ENCODE results near the gene PPP2CA.
"Not testable (repeated sequence)": the region's sequence is repeated elsewhere in the genome, so short reads cannot be mapped to it uniquely, and the experiment has no call there.

PPP2CA gene

DNA sequence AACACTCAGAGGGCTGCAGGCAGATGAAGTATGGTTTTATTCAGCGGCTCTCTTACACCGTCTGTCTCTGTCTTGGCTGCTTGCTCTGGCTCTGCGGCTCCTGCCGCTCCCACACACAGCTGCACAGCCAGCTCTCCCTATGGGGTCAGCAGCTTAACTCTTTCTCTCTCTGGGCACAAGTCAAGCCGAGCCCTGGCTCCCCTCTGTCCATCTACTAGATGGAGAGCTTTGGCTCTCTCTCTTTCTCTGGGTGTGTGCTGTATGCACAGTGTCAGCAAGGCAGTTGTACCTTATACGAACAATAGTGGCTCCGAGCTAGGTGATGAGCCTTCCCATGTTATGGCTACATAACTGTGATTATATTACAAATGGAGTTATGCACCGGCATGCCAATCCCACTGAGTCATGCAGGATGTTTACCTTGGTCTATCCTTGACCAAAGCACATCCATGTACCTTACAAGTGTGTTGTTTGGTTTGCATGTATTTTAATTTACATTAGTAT lies 19.3 kb upstream of the PPP2CA start:
- no peak for DNase-seq

DNA sequence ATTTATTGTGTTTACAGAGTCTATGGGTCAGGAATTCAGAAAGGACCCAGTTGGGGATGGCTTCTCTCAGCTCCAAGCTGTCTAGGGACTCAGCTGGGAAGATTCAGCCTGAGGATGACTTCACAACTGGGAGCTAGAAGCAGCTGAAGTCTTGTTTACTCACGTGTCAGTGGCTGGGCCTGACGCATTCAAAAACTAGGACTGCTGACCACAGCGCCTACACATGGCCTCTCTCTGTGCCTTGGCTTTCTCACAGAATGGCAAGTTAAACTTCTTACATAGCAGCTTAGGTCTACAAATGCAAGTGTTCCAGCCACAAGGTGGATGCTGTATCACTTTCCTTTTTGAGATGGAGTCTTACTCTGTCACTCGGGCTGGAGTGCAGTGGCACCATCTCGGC lies 16.3 kb upstream of the PPP2CA start:
- DNase-seq: no peak

DNA sequence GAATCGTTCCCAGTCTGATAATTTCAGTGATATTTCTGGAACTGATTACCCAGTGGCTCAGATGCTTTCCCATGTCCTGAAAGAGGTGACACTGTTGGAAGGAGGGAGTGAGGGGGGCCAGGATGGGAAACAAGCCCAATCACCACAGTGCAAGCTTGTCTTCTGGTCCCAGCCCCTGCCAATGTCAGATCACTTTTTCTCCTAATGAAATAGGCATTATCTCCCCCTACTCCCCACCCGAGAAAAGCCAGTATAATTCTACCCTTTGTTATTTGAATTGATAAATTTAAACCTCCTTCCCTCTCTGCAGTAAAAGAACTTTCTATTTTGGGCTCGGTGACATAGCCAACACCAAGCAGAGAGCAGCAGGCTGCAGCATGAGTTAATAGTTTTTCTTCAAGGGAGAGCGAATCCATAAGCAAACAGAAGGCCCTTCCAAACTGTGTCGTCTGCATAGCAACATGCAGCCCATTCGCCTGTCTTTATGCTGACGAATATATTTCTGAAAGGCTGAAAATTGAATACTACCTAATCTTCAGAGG lies 14.6 kb upstream of the PPP2CA start:
- no peak for DNase-seq

DNA sequence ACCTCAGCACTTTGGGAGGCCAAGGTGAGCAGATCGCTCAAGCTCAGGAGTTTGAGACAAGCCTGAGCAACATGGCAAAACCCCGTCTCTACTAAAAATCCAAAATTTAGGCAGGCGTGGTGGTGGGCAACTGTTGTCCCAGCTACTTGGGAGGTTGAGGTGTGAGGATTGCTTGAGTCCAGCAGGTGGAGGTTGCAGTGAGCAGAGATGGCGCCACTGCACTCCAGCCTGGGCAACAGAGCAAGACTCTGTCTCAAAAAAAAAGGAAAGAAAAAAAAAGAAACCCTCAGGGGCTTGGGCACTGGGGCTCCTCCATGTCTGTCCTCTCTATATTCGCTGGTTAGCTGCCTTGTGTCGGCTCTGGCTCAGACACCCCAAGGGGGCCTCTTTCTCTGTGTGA lies 10.9 kb upstream of the PPP2CA start:
- no peak for DNase-seq

GRCh38 chr5:134236318-134236717 lies 10.4 kb upstream of the PPP2CA start:
- DNase-seq: no peak

DNA sequence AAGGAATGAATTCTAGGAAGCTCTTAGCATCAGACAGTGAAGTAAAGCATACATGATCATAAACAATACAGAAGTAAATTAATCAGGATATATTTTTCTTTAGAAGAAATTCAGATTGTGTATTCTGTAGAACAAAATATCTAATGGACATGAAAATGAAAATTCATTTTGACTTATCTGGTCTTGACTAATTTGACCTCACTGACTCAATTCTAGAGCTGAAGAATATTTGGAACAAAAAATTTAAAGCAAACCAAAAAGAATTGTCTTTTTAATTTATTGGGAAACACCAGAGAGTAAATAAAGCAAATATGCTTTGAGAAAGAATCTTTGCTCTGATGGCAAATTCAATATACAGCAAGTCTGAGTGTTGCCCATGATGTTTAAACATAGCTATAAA lies 2.8 kb upstream of the PPP2CA start:
- no peak for DNase-seq

- no peak for DNase-seq
Measured at GRCh38 chr5:134227776-134228175, 1.9 kb upstream of the PPP2CA start.

DNA sequence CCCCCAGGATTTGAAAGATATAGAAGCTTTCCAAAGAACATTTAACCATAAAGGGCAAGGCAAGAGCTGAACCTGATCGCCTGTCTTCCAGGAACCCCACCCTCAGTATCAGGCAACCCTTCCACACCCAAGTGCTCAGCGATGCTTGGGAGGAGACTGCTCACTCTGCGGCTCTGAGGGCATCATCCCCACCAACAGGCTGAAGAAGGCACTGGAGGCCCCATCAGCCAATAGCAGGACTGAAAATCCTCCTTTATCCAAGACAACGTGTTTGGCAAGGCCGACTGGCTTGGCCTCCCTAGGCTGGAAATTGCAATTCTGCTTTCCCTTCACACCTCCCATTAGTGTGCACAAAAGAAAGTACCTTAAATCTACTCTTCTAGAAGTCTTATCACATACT lies 1.4 kb upstream of the PPP2CA start:
- DNase-seq: peak in 1 of 2 donors; percentile 21

DNA sequence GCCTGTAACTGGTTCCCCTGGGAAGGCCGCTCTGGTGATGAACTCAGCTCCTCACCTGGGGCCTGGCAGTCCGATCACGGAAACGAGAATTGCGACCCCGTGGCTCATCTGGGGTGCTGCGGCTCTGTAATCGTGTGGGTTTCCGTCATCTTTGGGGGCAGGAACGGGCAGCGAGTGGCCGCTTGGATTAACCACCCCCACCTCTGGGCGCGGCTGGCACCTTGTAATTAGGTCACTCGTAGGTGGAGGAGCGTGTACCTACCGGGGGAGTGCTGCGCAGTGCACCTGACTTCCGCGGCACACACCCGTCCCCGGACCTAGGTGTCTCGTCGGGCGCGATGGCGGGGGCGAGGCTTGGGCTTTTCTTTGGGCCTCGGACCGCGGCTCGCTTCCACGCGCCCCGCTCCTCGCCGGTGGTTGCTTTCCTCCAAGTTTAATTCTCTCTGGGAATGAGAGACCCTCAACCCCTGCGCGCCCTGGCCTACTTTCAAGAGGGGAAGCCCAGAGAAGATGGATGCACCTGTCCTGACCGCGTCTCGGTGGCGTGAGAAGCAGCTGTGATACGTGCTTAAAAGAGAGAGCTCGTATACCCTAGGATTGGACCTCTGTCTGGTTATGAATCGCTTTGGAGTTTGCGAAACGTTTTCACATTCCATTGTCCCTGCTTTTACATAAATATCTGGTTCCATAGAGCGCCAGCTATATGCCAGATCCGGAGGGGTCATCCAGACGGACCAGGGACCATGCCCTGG lies 744 bp upstream of the PPP2CA start:
- peak in 1 of 2 donors; percentile 92 for DNase-seq

GRCh38 chr5:134224888-134225779 lies 739 bp downstream of the PPP2CA start:
- DNase-seq: peak; percentile 59 to 74

GRCh38 chr5:134223406-134224248 lies 2.2 kb downstream of the PPP2CA start:
- no peak for DNase-seq

DNA sequence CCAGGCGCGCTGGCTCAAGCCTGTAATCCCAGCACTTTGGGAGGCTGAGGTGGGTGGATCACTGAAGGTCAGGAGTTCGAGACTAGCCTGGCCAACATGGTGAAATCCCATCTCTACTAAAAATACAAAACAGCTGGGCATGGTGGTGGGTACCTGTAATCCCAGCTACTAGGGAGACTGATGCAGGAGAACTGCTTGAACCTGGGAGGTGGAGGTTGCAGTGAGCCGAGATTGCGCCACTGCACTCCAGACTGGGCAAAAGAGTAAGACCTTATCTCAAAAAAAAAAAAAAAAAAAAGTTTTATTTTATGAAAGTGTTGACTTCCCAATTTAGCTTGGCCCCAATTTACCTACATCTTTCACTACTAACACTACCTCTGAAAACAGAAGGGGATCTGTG lies 4.2 kb downstream of the PPP2CA start:
- not testable (repeated sequence) for DNase-seq

DNA sequence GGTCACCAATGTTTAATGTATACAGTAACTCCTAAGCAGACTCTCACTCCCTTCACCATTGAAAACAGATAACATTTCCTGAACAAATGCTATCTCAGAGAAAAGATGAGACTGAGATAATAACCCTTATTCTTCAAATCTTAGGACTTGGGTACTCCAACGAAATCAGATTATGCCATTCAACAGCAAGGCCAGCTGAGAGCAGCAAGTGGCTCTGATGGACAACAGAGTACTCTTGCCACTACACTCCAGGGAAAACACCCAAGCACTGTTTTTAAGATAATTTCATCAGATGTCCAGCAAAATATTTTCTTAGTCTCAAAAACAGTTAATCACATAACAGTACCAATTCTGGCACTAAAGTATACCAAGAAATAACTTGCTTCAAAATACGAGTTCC lies 10.1 kb downstream of the PPP2CA start:
- no peak for DNase-seq

DNA sequence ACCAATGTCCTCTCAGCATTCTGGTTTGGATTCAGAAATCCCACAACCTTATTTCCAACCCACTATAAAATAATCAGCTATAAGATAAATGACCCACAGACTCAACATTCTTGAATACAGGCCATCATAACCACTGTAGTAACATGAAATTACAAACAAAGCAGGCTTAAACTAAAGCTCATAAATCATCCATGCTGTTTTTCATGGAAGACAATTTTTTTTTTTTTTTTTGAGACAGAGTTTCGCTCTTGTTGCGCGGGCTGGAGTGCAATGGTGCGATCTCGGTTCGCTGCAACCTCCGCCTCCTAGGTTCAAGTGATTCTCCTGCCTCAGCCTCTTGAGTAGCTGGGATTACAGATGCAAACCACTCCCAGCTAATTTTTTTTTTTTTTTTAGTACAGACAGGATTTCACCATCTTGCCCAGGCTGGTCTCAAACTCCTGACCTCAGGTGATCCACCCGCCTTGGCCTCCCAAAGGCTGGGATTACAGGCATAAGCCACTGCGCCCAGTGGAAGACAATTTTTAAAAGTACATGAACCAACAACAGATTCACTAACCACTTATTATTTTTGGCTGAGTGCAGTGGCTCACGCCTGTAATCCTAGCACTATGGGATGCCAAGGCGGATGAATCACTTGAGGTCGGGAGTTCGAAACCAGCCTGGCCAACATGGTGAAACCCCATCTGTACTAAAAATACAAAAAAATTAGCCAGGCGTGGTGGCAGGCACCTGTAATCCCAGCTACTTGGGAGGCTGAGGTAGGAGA lies 14.4 kb downstream of the PPP2CA start:
- DNase-seq: not testable (repeated sequence)

DNA sequence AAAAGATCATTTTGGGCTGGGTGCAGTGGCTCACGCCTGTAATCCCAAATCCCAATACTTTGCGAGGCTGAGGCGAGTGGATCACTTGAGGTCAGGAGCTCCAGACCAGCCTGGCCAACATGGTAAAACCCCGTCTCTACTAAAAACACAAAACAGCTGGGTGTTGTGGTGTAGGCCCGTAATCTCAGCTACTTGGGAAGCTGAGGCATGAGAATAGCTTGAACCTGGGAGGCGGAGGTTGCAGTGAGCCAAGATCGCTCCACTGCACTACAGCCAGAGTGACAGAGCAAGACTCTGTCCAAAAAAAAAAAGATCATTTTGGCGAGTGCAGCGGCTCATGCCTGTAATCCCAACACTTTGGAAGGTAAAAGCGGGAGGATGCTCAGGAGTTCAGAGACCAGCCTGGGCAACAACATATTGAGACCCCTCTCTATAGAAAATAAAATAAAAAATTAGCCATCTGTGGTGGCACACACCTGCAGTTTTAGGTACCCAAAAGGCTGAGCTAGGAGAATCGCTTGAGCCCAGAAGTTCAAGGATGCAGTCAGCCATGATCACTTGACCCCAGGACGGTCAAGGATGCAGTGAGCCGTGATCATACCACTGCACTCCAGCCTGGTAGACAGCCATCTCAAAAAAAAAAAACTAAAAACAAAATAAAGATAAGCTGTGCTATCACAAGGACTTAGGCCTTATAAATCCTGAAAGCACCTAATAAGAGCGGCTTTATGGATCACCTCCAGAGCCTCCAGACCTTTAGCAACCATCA lies 16.2 kb downstream of the PPP2CA start:
- no peak for DNase-seq

DNA sequence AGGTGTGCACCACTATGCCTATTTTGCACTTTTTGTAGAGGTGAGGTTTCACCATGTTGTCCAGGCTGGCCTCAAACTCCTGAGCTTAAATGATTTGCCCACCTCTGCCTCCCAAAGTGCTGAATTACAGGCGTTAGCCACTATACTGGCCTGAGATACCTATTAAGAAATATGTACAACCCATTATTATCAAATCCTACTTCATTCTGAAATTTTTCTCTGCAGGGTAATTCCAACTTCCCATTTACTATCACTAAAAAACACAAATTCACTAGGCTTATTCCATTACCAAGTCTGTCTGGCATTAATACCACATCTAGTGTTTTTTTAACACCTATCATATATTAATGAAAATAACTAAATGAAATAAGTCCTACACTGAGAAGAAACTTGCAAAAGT lies 18.2 kb downstream of the PPP2CA start:
- no peak for DNase-seq

DNA sequence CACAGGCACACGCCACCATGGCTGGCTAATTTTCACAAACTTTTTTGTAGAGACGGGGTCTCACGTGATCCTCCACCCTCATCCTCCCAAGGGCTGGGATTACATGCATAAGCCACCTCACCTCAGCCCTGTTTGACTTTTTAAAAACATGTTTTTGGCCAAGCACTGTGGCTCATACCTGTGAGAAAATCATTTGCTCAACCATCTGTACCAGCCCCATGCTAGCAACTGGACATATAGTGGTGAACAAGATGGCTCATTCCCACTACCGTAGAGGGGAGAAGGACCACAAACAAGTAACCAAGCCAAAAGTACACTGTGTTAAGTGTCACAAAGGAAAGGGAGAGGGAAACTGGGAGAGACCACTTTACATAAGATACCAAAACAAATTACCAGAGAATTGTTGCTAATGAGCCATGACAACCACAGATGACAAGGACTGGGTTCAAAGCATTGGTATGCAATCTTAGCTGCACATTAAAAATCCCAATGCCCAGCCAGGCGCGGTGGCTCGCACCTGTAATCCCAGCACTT lies 19.2 kb downstream of the PPP2CA start:
- DNase-seq: no peak

DNA sequence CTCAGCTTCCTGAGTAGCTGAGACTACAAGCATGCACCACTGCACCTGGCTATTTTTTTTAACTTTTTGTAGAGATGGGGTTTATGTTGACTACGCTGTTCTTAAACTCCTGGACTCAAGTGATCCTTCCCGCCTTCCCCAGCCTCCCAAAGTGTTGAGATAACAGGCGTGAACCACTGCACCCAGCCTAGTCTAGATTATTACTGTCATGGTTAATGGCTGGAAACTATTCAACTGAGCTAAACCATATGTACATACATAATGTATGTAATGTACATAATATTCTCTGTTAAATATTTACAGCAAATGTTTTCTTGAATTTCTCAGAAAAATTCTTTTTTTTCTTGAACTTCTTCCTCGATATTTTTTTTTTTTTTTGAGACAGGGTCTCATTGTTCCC lies 21.3 kb downstream of the PPP2CA start:
- no peak for DNase-seq

GRCh38 chr5:134203630-134204029 lies 22.2 kb downstream of the PPP2CA start:
- no peak for DNase-seq

GRCh38 chr5:134195666-134196065 lies 30.2 kb downstream of the PPP2CA start:
- DNase-seq: no peak

- DNase-seq: no peak
Measured at GRCh38 chr5:134189031-134189430, 36.8 kb downstream of the PPP2CA start.

All from CD4-positive, alpha-beta T cell treated with Interferon alpha-2 for 1 hour (primary cell).